ENCODE data around the gene NR3C1.

Gene NR3C1

DNA sequence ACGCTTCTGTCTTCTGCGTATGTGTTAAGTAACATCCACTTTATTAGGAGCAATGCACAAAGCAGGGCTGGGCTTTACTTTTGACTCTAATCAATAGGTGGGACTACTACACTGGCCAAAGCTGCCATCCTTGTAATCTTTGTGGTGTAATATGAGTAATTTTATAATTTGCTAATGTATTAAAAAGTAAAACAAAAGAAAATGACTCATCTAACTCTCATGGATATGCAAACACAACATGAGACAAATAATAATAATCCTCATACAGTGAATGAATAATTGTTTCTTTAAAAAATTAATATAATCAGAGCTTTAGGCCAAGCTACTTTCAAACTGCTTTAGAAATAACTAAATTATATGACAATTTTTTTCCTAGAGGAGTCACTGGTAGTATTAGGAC, 90.7 kb downstream of the NR3C1 start:
- TF ChIP-seq, protein P1, sequence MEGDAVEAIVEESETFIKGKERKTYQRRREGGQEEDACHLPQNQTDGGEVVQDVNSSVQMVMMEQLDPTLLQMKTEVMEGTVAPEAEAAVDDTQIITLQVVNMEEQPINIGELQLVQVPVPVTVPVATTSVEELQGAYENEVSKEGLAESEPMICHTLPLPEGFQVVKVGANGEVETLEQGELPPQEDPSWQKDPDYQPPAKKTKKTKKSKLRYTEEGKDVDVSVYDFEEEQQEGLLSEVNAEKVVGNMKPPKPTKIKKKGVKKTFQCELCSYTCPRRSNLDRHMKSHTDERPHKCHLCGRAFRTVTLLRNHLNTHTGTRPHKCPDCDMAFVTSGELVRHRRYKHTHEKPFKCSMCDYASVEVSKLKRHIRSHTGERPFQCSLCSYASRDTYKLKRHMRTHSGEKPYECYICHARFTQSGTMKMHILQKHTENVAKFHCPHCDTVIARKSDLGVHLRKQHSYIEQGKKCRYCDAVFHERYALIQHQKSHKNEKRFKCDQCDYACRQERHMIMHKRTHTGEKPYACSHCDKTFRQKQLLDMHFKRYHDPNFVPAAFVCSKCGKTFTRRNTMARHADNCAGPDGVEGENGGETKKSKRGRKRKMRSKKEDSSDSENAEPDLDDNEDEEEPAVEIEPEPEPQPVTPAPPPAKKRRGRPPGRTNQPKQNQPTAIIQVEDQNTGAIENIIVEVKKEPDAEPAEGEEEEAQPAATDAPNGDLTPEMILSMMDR (IDR thresholded peaks at IDR 0.05; ENCODE audit: low read depth, low read length), result no peak
- no peak for DNase-seq (ENCODE audit: extremely low read depth, low read depth)

DNA sequence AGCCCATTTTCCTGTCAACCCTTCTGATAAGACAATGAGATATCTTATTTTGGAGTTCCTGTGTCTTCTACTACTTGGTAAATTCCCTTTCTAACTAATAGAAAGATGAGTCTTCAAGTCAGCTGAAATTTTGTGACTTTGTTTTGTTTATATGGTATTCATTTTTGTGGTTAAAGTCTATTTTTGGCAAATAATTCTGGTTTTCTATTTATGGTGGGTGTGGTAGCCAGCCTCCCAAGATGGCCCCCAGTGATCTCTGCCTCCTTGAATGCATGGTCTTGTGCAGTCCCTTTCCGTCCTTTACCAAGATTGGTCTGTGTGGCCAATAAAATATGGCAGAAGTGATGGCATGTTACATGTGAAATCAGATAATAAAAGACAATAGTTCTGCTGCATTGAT, 91.5 kb downstream of the NR3C1 start:
- TF ChIP-seq, protein P1 (IDR thresholded peaks at IDR 0.05; ENCODE audit: low read depth, low read length), result no peak
- no peak for DNase-seq (ENCODE audit: extremely low read depth, low read depth)

DNA sequence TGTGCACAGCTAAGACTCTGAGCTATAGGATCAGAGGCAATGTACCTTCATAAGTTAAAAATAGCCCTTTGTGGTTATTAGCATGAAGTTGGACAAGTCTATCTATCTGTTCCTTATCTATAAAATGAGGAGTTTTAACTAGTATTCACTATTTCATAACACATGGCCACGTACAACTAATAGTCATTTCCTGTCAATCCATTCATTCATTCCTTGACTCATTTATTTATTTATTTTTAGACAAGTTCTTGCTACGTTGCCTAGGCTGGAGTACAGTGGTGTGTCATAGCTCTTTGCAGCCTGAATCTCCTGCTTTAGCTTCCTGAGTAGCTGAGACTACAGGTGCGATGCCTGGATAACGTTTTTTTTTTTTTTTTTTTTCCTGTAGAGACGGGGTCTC, 92.1 kb downstream of the NR3C1 start:
- TF ChIP-seq, protein P1 (IDR thresholded peaks at IDR 0.05; ENCODE audit: low read depth, low read length), result no peak
- DNase-seq (ENCODE audit: extremely low read depth, low read depth), result peak; percentile 5

DNA sequence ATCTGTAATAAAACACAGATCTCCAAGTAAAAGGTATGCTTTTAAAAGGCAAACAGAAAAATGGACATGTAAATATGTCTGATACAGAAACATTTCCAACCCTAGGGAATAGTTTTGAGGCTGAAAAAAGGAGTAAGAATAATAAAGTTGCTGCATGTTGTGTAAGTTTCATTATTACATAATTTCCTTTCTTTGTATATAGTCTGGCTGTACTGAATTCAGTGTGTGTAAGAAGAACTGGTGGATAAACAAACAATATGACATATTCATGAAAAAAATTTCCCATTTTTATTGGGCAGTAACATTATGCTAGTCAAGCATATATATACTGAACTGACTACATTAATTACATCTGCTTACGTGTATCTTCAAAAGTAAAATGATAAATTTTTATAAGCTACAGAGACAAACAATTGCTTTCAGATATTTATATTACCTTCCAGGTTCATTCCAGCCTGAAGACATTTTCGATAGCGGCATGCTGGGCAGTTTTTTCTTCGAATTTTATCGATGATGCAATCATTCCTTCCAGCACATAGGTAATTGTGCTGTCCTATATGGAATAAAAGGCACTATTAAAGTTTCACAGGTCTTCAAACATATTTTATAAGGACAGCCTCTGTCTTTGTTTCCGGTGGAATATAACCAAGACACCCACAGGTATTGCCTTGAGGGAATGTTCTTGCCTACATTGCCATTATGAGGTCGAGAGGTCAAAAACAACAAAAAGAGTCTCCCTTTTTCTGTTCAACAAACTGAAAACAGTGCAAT, 93.6 kb downstream of the NR3C1 start:
- DNase-seq (ENCODE audit: extremely low read depth, low read depth), result no peak
- TF ChIP-seq, protein P1 (IDR thresholded peaks at IDR 0.05; ENCODE audit: low read depth, low read length), result no peak

DNA sequence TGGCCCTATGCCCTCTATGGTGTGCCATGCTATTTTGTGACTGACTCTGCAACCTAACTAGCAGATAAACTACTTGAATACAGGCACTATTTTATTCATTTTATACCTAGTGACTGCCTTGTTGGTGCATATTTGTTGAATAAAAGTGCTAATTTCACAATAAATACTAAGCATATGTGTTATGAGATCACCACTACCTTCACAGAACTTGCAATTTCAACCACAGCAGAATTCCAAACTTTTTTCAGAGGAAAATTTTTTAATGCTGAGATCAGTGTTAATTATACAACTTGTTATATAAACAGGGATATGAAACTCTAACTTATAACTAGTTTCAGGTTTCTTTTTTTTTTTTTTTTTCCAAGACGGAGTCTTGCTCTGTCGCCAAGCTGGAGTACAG, 94.8 kb downstream of the NR3C1 start:
- TF ChIP-seq, protein P1 (IDR thresholded peaks at IDR 0.05; ENCODE audit: low read depth, low read length), result no peak
- DNase-seq (ENCODE audit: extremely low read depth, low read depth), result peak; percentile 12

DNA sequence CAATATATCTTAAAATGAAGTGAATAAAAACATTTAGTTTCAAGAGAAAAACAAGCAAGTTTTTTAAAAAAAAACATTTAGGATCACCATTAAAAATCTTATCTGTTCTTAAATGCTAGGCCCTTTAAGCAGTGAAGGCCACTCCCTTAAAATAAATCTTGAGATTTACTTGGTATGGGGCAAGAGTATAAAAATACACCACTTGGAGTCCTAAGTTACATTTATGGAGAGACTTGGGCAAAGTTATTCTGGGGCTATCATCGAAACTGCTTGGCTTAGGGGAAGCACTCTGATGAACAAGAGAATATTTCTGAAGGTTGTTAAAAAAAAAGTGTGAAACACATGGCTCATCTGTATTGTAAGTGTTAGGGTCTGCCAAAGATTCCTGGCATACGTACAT, 97.4 kb downstream of the NR3C1 start:
- DNase-seq (ENCODE audit: extremely low read depth, low read depth), result no peak
- TF ChIP-seq, protein P1 (IDR thresholded peaks at IDR 0.05; ENCODE audit: low read depth, low read length), result no peak

DNA sequence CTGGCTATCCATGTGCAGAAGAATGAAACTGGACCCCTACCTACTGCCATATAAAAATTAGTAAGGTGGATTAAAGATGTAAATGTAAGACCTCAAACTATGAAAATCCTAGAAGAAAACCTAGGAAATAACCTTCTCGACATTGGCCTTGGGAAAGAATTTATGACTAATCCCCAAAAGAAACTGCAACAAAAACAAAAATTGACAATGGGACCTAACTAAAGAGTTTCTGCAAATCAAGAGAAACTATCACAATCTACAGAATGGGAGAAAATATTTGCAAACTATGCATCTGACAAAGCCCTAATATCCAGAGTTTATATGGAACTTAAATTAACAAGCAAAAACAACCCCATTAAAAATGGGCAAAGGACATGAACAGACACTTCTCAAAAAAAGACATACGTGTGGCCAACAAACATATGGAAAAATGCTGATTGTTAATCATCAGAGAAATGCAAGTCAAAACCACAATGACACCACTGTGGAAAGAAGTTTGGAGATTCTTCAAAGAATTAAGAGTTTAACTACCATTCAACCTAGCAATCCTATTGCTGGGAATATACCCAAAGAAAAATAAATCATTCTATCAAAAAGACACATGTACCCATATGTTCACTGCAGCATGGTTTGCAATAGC, 98.5 kb downstream of the NR3C1 start:
- TF ChIP-seq, protein P1 (IDR thresholded peaks at IDR 0.05; ENCODE audit: low read depth, low read length), result no peak
- DNase-seq (ENCODE audit: extremely low read depth, low read depth), result no peak

Measured in AG09319 (cell line).